ENCODE measurements around the gene PTPMT1. TPM values are rescaled to one million over a fixed set of nuclear protein-coding genes. Genes with fewer than 3 reads are reported as not detected.
A peak's percentile ranks its signal among the peaks of the same experiment; 100 is the strongest.

Gene PTPMT1
- total RNA-seq, 1 experiment from 2014 or later = 193 TPM

GRCh38 chr11:47578524-47579494, 13.4 kb downstream of the PTPMT1 start, which contains the start of the genes KBTBD4 and NDUFS3:
KBTBD4 (minus strand) TSS chr11:47578970; CDS start chr11:47578951, 19 bp downstream.
NDUFS3 (plus strand) TSS chr11:47579074; CDS start chr11:47579092, 18 bp downstream.
- DNase-seq (ENCODE audit: low spot score) = peak; percentile 98

GRCh38 chr11:47583844-47584243, 18.4 kb downstream of the PTPMT1 start:
- no peak for DNase-seq (ENCODE audit: low spot score)

- no peak for DNase-seq (ENCODE audit: low spot score)
Observed at GRCh38 chr11:47586098-47586855, 20.9 kb downstream of the PTPMT1 start, which contains the start of gene FAM180B. FAM180B (plus strand) TSS chr11:47586678; CDS start chr11:47586769, 91 bp downstream.

GRCh38 chr11:47587039-47587716, 21.8 kb downstream of the PTPMT1 start:
- no peak for DNase-seq (ENCODE audit: low spot score)

- DNase-seq (ENCODE audit: low spot score) = no peak
Observed at GRCh38 chr11:47587723-47588326, 22.4 kb downstream of the PTPMT1 start.

- DNase-seq (ENCODE audit: low spot score) = no peak
Observed at GRCh38 chr11:47589118-47589517, 23.7 kb downstream of the PTPMT1 start.

GRCh38 chr11:47589584-47589976, 24.2 kb downstream of the PTPMT1 start:
- no peak for DNase-seq (ENCODE audit: low spot score)

GRCh38 chr11:47589977-47590861, 24.8 kb downstream of the PTPMT1 start:
- DNase-seq (ENCODE audit: low spot score) = no peak

GRCh38 chr11:47591764-47592163, 26.4 kb downstream of the PTPMT1 start:
- no peak for DNase-seq (ENCODE audit: low spot score)

- DNase-seq (ENCODE audit: low spot score) = no peak
Observed at GRCh38 chr11:47592251-47592650, 26.9 kb downstream of the PTPMT1 start.

- DNase-seq (ENCODE audit: low spot score) = no peak
Observed at GRCh38 chr11:47592970-47593369, 27.6 kb downstream of the PTPMT1 start.

- no peak for DNase-seq (ENCODE audit: low spot score)
Observed at GRCh38 chr11:47593492-47593933, 28.1 kb downstream of the PTPMT1 start.

GRCh38 chr11:47593934-47594855, 28.8 kb downstream of the PTPMT1 start, which contains the start of gene C1QTNF4:
C1QTNF4 (minus strand) TSS chr11:47594411; CDS start chr11:47590810, 3,601 bp downstream.
- no peak for DNase-seq (ENCODE audit: low spot score)

GRCh38 chr11:47595029-47595428, 29.6 kb downstream of the PTPMT1 start:
- DNase-seq (ENCODE audit: low spot score) = no peak

GRCh38 chr11:47595967-47596366, 30.6 kb downstream of the PTPMT1 start:
- DNase-seq (ENCODE audit: low spot score) = no peak

GRCh38 chr11:47599902-47600301, 34.5 kb downstream of the PTPMT1 start:
- DNase-seq (ENCODE audit: low spot score) = no peak

GRCh38 chr11:47603295-47603694, 37.9 kb downstream of the PTPMT1 start:
- DNase-seq (ENCODE audit: low spot score) = no peak

- no peak for DNase-seq (ENCODE audit: low spot score)
Observed at GRCh38 chr11:47605921-47606320, 40.5 kb downstream of the PTPMT1 start.

GRCh38 chr11:47606731-47607130, 41.3 kb downstream of the PTPMT1 start:
- no peak for DNase-seq (ENCODE audit: low spot score)

Measured in HT-29 (cell line).